HG02852 (cell line): Measurements from ENCODE around the gene ADH4.
"Not testable (repeated sequence)": the region's sequence is repeated elsewhere in the genome, so short reads cannot be mapped to it uniquely, and the experiment has no call there.

Experiments
- ATAC-seq: cut with Tn5 transposase; IDR thresholded peaks from one replicate; pipeline ENCODE4 v1.9.1; 2021; ENCODE audit warnings: mild to moderate bottlenecking, moderate library complexity; ENCODE audit not compliant: unreplicated experiment

The ADH4 gene

DNA sequence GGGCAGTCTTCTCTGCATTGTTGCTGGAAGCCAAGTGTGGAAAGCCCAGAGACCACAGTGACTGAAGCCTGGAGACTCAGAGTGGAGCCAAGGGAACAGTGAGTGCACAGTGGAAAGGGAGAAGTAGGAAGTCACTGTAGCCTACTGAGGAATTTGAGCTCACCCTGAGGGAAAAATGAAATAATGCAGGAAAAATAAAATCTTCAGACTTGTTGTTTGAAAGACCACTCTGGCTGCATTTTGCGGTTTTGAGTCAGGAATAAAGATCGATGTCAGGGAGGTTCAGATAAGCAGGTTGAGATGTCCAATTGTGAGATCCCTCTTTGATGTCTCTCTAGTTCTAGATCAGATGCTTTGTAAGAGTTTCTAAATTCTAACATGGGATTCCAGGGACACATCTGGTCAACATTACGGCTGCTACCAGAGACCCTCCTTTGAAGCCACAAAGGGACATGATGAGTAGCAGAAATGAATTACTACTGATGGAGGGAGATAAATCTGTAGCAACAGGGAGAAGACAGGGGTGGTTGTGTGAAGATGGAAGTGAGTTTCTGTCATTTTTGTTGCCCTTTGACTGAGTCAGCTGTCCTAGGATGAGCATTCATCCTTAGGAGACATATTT is 8.4 kb downstream of the ADH4 start:
- no peak for ATAC-seq

DNA sequence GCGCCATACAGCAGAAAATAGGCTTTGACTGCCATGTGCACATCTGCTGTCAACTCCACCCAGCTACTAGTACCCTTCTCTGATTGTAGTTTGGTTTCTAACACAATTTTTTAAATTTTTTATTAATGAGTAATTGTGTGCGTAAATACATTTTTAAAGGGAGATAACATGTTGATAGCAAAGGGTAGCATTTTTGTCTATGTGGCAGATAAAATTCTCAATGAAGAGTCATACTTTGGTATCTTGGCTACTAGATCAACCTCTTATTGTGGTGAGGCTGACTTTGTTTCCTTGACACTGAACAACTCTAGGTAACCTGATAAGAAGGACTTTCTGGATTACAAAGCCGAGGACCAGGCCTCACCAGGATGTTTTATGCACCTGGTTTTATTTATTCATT is 9.5 kb downstream of the ADH4 start:
- no peak for ATAC-seq

DNA sequence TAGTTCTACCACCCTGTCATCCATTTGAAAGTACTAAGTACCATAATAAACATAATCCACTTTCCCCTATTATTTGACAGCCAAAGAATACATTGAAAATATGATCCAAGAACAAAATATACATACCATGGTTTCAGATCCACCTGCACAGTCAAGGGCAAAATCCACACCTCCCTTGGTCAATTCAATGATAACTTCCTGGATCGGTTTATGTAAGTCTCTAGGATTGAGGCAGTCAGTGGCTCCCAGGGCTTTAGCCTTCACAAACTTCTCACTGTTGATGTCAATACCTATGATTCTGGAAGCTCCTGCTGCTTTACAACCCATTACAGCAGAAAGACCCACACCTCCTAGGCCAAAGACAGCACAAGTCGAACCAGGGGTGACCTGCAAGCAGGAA is 12.7 kb downstream of the ADH4 start:
- no peak for ATAC-seq

DNA sequence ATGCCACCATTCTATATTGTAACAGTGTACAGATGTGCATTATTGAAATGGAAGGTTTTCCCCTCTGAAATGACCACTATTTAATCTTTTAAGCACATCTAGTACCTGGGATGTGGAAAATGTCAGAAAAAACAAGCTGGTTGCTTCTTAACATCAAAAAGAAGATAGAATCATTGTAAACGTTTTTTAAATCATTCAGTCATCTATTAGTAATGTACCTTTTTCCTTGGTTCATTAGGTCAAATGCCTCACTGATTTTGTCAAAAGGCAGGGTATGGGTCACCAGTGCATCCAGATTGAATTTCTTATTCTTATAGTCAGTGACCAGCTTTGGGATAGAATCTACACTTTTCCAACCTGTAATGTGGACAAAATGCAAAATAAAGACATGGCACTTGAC is 17.7 kb downstream of the ADH4 start:
- ATAC-seq = no peak

DNA sequence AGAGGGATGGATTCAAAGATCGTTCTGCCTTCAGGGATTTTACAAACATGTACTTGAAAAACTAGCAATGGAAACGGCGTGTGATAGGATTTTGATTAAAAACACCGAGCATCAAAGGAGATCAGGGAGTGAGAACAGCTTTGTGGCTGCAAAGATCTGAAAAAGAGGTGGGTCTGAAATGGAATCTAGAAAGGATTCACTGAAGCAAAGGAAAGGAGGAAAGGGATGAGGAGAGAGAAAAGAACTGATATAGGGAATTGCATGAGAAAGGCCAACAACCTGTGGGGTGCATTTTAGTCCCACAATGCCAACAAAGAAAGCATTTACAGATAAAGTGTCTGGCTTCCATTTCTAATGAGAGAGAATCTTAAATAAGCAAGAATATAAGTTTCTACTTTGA is 23.1 kb downstream of the ADH4 start:
- no peak for ATAC-seq

GRCh38 chr4:99120501-99120900 is 23.6 kb downstream of the ADH4 start:
- ATAC-seq = no peak

- no peak for ATAC-seq
Observed at GRCh38 chr4:99117876-99118693, 26.0 kb downstream of the ADH4 start.

DNA sequence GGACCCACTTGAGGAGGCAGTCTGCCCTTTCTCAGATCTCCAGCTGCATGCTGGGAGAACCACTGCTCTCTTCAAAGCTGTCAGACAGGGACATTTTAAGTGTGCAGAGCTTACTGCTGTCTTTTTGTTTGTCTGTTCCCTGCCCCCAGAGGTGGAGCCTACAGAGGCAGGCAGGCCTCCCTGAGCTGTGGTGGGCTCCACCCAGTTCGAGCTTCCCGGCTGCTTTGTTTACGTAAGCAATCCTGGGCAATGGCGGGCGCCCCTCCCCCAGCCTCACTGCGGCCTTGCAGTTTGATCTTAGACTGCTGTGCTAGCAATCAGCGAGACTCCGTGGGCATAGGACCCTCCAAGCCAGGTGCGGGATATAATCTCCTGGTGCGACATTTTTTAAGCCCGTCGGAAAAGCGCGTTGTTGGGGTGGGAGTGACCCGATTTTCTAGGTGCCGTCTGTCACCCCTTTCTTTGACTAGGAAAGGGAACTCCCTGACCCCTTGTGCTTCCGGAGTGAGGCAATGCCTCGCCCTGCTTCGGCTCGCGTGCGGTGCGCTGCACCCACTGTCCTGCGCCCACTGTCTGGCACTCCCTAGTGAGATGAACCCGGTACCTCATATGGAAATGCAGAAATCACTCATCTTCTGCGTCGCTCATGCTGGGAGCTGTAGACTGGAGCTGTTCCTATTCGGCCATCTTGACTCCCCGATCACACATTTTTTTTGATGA is 26.8 kb downstream of the ADH4 start:
- ATAC-seq = not testable (repeated sequence)

DNA sequence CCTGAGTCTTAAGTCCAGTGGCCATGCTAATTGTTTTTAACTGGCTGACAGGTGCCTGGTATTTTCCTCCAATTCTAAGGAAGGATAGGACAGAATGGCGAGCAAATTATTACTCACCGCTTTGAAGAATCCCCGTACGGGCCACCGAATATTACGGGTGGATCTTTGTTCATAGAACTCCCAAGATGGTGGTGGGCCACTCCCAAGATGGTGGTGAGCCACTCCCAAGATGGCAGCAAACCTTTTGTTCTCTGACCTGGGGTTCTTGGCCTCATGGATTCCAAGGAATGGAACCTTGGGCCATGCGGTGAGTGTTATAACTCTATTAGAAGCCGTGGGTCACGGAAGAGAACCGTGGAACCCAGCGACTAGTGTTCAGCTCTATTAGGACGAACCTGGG is 34.8 kb downstream of the ADH4 start:
- not testable (repeated sequence) for ATAC-seq

- ATAC-seq = no peak
Observed at GRCh38 chr4:99104153-99104552, 39.9 kb downstream of the ADH4 start.

GRCh38 chr4:99103166-99103565 is 40.9 kb downstream of the ADH4 start:
- no peak for ATAC-seq

GRCh38 chr4:99102634-99103033 is 41.5 kb downstream of the ADH4 start:
- ATAC-seq = no peak

DNA sequence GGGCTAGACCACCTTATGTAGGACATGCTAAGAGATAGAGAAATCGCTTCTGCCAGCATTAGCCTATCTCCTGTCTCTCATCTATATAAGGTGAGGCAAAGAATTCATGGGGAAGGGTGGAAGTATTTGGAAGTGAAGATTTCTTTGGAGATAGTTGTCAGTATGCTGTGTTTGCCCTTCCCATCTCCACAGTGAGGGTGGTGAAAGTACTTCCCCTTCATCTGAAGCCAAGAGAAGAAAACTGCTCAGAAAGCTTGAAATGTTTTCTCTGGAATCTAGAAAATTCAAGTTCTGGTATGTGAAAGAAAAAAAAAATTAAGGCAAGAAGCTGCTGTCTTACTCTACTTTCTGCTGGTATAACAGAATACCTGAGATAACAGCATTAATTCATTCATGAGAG is 43.2 kb downstream of the ADH4 start:
- ATAC-seq = no peak

GRCh38 chr4:99099814-99100213 is 44.3 kb downstream of the ADH4 start:
- not testable (repeated sequence) for ATAC-seq

DNA sequence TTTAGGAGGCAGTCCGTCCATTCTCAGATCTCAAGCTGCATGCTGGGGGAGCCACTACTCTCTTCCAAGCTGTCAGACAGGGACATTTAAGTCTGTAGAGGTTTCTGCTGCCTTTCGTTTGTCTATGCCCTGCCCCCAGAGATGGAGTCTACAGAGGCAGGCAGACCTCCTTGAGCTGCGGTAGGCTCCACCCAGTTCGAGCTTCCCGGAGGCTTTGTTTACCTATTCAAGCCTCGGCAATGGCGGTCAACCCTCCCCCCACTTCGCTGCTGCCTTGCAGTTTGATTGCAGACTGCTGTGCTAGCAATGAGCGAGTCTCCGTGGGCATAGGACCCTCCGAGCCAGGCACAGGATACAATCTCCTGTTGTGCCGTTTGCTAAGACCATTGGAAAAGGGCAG is 44.8 kb downstream of the ADH4 start:
- no peak for ATAC-seq

DNA sequence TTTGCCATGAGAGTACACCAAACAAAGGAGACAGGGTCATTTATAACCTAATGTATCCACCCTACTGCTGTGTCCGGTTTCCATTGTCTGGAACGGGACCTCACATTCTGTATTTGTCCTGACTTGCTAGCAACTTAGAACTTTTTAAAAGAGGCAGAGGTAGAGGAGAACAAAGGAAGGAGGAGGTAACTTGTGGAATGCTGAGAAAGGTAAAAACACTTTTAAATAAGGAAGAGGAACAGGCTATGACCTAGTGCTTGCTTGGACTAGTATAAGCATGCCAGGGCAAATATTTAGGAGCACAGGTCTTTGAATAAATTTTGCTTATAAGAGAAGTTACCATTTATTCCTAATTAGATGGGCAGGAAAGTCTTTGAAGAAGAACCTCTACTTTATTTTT is 52.3 kb downstream of the ADH4 start:
- not testable (repeated sequence) for ATAC-seq

DNA sequence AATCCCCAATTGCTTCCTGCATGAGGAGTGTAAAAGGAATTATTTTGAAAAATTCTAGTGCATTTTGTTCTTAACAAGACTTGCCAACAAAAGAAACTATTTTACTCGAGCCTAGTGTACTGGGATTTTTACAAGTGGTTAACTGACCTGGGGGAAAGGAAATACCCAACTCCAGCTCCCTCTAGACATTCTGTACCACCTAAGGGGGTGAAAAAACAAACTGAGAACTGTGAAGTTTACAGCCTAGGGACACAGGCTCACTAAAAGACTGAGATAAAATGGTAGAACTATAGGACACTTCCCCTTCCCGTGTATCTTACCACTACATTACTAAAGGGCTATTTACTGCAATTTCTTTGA is 52.9 kb downstream of the ADH4 start:
- no peak for ATAC-seq

DNA sequence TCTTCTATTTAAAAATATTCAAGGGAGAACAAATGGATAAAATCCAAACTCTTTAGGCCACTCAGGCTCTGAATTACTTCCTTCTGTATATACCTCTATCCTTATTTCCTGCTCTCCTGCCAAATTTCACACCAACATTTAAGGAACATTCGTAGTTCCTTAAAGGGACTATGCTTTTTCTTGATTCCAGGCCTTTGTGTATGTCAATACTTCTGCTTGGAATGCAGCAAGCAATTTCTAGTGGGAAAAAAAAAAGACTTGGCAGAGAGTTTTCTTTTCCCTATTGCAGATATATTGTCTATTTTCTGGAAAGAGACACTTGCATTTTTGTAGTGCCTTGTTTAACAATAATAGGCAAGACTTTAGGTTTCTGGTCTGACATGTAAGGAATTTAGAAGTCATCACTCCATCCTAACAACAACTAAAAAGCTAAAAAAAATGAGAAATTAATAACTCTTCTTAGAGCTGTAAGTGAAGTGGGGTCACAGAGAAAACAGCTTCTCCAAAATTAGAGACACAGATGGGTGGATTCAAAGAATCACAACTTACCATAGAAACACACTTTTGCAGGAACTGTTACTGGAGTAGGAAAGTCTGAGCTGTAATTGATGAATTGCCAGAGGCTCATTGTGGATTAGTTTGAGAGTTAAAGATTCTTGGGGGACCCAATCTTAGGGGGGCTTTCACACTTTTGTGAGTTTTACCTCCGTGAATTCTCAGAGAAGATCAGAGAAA is 53.4 kb downstream of the ADH4 start:
- no peak for ATAC-seq

DNA sequence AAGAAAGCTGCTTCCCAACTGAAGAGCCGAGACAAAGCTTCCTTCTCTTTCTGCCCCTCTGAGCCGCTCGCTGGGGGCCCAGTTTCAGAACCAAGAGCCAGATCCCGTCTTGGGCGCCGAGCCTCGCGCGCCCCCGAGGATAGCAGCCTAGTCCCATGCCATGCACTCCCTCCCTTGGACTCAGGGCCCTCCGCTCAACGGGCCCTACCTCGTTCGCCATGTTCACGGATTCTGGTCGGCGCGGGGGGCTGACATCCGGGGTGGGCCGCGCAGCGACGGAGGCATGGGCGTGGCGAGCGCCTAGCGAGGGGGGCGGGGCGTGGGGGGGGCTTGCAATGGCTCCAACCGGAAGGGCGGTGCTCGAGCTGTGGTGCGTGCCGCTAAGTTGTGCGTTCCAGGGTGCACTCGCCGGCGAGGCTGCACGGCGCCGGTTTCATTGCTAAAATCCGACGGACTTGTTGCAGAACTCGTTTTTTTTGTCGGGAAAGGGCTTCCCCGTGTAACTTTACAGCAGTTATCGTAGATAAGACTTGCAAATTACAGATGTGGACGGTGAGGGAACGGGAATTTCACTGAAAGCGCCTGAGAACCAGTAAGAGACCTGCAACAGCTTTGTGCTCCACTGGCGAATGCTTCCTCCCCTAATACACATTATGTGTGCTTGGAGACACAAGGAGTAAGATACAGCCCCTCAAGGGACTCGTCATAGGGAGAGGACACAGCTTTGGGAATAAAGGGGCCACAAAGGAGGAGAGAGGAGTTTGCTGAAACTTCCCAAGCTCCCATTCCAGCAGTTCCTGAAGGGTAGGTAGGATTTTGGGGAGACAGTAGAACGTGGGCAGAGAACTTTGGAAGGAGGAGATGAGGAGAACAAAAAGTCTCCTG is 55.4 kb downstream of the ADH4 start, which contains the start of gene ADH5:
Gene ADH5 (minus strand): TSS at position 308 of the 885 bp plus-strand sequence. CDS start 88 bp downstream, at position 220.
- ATAC-seq = peak; percentile 95

DNA sequence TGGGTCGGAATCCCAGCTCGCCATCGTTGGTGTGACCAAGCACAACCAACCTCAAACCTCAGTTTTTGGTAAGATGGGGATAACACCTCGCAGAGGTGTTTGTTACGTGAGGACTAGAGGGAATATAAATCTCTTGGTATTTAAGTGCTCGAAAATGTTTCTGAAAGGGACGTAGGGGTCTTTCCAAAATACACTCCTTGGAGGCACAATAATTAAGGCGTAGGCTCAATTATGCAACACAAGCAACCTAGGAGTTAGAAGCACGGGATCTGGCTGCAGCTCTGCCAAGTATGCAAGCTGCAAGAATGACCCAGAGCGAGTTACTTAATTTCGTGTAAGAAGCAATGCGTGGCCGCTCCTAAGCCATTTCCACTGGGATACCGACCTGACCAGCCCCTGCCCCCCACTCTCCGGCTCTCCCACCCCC is 56.1 kb downstream of the ADH4 start:
- ATAC-seq = peak; percentile 20
